OCI-LY7 (cell line): ENCODE results near the gene UBE3B.

ENCODE experiments used
- EZH2phosphoT487 ChIP-seq: fragments of 200-600 bp; sonication (generic); IDR thresholded peaks from 2 replicates; pipeline ENCODE4 v1.6.1; 2018; ENCODE audit warnings: low read depth, borderline replicate concordance, mild to moderate bottlenecking, mixed run types, antibody characterized with exemption, low read length, moderate library complexity, mixed read lengths
- TF ChIP-seq, protein P1 (sequence below): fragments of 200-600 bp; sonication (generic); conservative IDR thresholded peaks from 2 replicates; pipeline ENCODE4 v1.5.1; 2014; ENCODE audit warnings: mild to moderate bottlenecking, antibody characterized with exemption, low read length, moderate library complexity, mixed read lengths

GRCh38 chr12:109461049-109461845 is 16.2 kb upstream of the UBE3B start:
- TF ChIP-seq, protein P1, sequence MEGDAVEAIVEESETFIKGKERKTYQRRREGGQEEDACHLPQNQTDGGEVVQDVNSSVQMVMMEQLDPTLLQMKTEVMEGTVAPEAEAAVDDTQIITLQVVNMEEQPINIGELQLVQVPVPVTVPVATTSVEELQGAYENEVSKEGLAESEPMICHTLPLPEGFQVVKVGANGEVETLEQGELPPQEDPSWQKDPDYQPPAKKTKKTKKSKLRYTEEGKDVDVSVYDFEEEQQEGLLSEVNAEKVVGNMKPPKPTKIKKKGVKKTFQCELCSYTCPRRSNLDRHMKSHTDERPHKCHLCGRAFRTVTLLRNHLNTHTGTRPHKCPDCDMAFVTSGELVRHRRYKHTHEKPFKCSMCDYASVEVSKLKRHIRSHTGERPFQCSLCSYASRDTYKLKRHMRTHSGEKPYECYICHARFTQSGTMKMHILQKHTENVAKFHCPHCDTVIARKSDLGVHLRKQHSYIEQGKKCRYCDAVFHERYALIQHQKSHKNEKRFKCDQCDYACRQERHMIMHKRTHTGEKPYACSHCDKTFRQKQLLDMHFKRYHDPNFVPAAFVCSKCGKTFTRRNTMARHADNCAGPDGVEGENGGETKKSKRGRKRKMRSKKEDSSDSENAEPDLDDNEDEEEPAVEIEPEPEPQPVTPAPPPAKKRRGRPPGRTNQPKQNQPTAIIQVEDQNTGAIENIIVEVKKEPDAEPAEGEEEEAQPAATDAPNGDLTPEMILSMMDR, result no peak
- no peak for TF ChIP-seq EZH2phosphoT487
